CD4-positive, alpha-beta T cell treated with Interleukin-12 subunit alpha and Interleukin-12 subunit beta, for 1 hour (primary cell): ENCODE data around the gene SLC5A6.

ENCODE experiments used
- DNase-seq: peaks from one replicate; pipeline ENCODE4 v3.0.0-alpha.2; 2020

SLC5A6 gene

DNA sequence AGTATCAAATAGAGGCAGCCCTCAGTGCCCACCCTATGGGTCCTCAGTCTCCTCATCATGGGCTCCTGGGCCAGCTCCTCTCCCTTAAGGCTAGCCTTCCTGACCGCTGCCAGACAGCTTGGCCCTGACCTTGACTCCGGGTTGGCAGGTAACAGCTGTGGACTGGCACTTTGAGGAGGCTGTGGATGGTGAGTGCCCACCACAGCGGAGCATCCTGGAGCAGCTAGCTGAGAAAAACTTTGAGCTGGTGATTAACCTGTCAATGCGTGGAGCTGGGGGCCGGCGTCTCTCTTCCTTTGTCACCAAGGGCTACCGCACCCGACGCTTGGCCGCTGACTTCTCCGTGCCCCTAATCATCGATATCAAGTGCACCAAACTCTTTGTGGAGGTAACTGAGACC is 24.1 kb upstream of the SLC5A6 start:
- DNase-seq = no peak

- no peak for DNase-seq
Observed at GRCh38 chr2:27233341-27233740, 21.3 kb upstream of the SLC5A6 start.

- no peak for DNase-seq
Observed at GRCh38 chr2:27231921-27232320, 19.9 kb upstream of the SLC5A6 start.

DNA sequence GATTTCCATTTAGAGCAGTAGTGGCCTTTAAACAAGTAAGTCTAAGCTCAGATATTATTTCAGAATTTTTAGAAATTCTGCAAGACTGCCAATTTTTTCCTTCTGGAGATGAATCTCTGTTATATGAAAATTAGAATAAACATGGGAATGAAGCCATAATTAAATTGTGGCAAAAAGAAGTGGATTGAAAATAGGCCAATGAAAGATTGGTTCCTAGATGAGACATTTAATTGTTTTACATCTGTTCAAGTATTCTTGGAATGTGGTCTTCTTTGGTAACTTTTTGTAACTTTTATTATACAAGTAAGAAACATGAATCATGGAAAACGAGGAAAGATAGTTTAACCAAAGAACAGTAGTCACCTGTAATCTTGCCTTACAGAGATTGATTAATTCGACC is 15.4 kb upstream of the SLC5A6 start:
- DNase-seq = no peak

DNA sequence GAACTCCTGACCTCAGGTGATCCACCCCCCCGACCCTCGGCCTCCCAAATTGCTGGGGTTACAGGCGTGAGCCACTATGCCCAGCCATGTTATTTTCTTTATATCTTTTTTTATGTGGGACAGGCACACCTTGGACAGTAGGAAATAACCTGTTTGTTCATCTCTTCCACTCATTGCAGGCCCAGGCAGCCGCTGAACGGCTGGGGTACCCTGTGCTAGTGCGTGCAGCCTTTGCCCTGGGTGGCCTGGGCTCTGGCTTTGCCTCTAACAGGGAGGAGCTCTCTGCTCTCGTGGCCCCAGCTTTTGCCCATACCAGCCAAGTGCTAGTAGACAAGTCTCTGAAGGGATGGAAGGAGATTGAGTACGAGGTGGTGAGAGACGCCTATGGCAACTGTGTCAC is 13.5 kb upstream of the SLC5A6 start:
- no peak for DNase-seq

DNA sequence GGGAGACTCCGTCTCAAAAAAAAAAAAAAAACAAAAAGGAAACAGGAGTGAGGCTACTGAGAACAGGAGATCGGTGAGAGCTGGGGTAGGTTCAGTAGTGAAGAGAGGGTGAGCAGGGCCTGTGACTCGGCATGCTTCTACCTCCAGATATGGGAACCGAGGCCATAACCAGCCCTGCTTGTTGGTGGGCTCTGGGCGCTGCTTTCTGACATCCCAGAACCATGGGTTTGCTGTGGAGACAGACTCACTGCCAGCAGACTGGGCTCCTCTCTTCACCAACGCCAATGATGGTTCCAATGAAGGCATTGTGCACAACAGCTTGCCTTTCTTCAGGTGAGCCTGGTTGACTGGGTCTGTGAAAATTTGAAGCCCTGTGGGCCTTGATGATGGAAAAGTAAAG is 11.3 kb upstream of the SLC5A6 start:
- DNase-seq = no peak

DNA sequence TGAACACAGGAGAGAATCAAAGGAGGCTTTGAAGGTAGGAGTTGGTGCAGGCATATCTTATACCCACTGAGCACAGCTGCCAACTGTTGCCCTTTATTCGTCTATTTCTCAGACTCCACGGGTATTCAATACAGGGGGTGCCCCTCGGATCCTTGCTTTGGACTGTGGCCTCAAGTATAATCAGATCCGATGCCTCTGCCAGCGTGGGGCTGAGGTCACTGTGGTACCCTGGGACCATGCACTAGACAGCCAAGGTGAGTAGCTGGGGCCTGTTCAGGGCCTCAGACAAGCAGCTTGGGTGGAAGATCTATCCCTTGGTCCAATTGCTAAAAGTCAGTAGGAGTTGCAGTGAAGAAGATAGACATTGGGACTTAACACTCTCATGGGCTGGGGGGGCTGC is 10.3 kb upstream of the SLC5A6 start:
- DNase-seq = no peak

GRCh38 chr2:27221166-27221565 is 9.1 kb upstream of the SLC5A6 start:
- no peak for DNase-seq

DNA sequence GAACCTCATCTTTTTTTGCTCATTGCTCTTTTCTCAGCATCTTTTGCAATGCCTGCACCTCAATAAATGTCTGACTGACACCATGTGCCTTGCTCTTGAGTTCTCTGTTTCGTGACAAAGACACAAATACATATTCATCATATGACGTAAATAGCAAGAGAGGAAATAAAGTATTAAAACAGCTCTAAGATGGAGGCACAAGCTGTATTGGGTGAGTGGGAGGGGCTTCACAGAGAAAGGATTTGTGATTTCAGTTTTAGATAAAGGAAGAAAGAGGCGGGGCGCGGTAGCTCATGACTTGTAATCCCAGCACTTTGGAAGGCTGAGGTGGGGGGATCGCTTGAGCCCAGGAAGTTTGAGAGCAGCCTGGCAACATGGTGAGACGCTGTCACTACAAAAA is 8.0 kb upstream of the SLC5A6 start:
- DNase-seq = no peak

DNA sequence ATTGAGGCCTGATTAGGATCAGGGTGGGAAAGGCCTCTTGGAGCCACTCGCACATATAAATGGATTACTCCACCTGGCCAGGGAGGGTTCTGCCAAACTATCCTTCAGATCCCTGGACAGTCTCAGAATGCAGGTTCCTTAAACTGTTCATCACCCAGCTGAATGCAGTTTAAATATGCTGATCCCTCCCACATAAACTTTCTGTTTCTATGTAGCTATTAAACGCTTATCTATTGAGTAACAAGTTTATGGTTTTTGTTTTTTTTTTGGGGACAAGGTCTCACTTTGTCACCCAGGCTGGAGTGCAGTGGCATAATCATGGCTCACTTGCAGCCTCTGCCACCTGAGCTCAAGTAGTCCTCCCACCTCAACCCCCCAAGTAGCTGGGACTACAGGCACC is 7.0 kb upstream of the SLC5A6 start:
- DNase-seq = no peak

DNA sequence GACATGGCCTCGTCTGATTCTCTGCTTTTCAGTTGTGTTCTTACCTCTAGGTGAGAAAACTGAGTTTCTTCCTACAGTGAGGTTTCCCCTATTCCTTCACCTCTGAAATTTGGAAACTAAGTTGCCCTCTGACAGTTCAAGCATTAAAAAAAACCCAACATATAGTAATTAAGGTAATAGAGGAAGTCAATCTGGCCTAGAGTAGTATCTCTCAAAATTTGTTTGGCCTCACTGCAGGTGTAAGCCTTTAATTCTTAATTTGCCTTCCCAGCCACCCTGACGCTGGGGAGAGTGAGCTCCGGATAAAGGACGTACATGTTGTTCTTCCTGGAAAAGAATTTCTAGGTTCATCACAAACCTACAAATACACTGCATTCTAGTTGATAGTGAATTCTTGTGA is 6.5 kb upstream of the SLC5A6 start:
- DNase-seq = no peak

- DNase-seq = peak; percentile 89
Observed at GRCh38 chr2:27217173-27218121, 5.4 kb upstream of the SLC5A6 start, which contains the start of gene CAD. TSS of gene CAD (plus strand) at chr2:27217369. CDS start at chr2:27217552, 183 bp downstream.

DNA sequence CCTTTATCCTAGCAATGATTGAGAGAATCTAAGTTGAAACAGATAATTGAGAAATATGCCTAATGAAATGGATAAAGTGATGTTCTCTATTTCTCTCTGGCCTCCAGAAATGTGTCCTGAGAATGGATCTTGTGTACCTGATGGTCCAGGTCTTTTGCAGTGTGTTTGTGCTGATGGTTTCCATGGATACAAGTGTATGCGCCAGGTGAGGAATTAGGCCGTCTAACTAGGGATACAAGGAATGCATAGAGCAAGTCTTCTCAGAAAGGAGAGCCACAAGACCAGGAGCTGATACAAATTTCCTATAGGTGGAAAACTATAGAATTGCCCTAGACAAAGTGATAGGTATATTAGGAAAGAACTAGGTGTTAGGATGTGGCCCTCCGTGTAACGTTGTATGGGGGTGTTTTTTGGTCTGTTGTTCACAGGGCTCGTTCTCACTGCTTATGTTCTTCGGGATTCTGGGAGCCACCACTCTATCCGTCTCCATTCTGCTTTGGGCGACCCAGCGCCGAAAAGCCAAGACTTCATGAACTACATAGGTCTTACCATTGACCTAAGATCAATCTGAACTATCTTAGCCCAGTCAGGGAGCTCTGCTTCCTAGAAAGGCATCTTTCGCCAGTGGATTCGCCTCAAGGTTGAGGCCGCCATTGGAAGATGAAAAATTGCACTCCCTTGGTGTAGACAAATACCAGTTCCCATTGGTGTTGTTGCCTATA is 4.5 kb upstream of the SLC5A6 start:
- DNase-seq = no peak

DNA sequence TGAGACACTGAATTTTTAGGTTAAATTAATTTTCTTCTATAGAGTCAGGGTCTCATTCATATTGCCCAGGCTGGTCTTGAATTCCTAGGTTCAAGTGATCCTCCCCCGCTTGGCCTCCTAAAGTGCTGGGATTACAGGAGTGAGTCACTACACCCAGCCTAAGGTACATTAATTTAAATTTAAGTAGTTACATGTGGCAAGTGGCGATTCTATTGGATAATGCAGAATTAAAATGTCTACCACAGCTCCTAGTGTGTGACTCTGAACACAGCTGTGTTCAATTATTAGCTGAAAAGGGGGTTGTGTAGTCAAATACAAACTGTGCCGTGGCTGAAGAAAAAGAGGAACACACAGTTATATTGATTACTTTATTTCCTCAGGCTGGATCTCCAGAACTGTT is 2.9 kb upstream of the SLC5A6 start:
- DNase-seq = no peak

GRCh38 chr2:27212626-27213471 is 781 bp upstream of the SLC5A6 start:
- DNase-seq = peak; percentile 57

DNA sequence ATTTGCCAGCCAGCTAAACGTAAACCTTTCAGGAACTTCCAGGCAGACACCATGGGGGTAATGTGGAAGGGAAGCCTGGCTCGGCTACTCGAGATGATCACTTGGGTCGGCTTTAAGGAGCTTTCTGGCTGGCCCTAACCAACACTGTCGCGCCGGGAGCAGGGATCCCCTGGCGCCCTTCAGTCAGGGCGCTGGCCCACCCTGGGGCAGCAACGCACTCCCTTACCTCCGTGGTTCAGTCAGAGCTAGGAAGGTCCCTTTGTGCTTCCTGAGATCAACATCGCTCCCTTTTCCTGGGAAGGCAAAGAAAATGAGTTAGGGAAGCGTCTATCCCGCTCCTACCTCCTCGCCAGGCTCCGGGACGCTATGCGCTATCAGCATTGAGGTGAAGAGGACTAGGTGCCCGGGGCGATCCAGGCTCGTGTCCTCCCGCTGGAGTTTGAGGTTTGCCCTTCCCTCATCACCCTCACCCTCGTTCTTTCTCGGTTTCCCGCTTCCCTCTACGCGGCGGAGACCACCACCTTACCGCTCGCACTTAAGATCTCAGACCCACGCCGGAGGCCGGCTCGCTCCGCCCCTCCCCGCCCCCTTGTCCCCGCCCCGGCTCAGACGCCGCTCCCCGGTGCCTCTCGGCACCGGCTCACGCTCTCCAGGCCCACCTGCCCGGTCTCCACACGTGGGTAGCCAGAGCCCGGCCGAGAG is 676 bp downstream of the SLC5A6 start:
- no peak for DNase-seq

- no peak for DNase-seq
Observed at GRCh38 chr2:27209621-27210401, 2.3 kb downstream of the SLC5A6 start.

DNA sequence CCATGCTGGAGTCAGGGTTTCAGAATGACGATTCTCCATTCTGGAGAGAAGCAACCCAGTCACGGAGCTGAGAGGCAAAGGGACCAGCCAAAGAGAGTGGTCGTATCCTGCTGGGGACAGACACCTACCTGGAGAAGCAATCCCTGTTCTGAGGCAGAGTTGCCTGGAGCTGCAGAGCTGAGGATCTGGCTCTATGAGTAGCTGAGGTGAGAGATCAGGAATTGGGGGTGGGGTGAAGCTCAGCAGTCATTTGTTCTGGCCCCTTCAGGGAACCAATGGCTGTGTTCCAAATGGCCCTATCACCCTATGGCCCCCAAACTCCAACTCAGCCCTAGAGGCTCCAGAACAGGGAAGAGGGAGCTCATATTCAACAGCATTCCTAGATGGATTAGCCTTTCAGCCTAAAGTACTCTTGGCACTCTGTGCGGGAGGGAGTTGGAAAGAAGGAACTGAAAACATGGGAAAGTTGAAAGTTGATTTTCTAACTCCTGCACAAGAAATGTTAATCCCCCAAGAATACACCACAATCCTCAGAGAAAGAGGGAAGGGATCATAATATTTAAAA is 3.5 kb downstream of the SLC5A6 start:
- DNase-seq = no peak

DNA sequence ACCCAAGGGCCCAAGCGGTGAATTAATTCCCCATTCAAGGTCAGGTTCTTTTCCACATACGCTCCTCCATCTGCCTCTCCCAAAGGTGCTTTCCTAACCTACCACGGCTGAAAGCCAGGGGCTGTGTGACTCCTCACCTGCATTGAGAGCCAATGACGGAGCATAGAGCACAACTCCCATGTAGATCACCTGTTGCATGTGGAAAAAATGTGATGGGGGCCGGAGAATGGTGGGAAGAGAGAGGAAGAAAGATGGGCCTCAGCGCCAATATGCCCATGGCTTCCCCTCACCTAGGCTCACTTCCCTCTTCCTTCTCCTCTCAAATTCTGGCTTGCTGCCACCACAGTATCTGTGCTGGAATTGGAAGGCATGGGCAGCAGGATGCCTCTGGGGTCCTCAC is 5.7 kb downstream of the SLC5A6 start:
- DNase-seq = no peak

DNA sequence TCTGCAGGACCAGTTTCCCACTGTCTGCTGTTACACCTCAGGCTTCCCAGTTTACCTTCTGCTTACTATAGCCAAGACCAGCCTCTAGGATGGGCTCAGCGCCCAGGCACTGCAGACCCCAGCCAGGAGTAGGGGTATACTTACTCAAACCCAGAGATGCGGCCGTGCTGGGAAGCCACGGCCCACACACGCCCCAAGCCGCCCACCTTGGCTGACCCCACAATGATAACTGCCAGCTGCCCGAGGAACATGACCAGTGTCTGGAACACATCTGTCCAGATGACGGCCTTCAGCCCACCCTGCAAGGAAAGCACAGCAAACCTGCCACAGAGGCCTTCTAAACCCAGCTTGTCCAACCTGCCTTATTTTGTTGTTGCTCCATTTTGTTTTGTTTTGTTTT is 6.9 kb downstream of the SLC5A6 start:
- DNase-seq = no peak

- no peak for DNase-seq
Observed at GRCh38 chr2:27204566-27204965, 7.5 kb downstream of the SLC5A6 start.
